Measurements from ENCODE around the gene NADK2.
"Not testable (repeated sequence)": the region's sequence is repeated elsewhere in the genome, so short reads cannot be mapped to it uniquely, and the experiment has no call there.

NADK2 gene, protein sequence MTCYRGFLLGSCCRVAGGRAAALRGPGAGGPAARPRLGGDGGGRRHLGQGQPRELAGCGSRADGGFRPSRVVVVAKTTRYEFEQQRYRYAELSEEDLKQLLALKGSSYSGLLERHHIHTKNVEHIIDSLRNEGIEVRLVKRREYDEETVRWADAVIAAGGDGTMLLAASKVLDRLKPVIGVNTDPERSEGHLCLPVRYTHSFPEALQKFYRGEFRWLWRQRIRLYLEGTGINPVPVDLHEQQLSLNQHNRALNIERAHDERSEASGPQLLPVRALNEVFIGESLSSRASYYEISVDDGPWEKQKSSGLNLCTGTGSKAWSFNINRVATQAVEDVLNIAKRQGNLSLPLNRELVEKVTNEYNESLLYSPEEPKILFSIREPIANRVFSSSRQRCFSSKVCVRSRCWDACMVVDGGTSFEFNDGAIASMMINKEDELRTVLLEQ

DNA sequence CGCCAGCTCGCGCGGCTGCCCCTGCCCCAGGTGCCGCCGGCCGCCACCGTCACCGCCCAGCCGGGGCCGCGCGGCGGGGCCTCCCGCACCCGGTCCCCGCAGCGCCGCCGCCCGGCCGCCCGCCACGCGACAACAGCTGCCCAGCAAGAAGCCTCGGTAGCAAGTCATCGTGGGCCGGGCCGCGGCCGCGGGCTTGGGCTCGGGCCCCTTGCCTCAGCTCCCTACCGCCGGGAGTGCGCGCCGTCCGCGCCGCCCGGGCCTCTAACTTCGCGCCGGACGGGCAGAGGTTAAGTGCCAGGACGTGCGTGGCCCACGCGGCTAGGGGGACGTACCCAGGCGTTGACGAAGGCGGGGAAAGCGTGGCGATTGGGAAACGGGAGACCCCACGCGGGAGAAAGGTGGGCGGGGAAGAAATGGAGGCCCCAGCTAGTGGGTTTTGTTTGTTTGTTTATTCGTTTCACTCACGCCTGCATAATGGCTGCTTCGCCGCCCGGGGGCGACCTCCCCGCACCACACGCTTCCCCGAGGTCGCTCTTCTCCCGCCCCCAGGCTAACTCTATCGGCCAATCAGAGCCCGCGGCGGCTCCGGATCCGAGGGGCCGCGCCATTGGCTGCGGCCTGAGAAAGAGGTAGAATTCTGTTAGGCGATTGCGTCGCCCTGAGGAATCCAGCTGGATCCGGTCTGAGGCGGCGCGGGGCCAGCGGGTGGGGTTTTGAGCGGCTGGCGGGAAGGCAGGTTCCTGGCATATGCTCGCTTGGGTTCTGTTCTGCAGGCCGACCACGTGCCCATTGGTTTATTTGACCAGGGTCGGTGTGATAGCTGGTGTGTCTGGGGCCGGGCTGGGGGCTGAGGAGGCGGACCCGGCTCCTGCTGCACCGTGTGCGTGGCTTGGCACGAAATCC is at the start of gene NADK2:
NADK2 (minus strand) TSS at position 295 of the 903 bp plus-strand sequence; CDS start at position 168, 127 bp downstream.
- peak; percentile 95 for DNase-seq (ENCODE audit: low spot score)

DNA sequence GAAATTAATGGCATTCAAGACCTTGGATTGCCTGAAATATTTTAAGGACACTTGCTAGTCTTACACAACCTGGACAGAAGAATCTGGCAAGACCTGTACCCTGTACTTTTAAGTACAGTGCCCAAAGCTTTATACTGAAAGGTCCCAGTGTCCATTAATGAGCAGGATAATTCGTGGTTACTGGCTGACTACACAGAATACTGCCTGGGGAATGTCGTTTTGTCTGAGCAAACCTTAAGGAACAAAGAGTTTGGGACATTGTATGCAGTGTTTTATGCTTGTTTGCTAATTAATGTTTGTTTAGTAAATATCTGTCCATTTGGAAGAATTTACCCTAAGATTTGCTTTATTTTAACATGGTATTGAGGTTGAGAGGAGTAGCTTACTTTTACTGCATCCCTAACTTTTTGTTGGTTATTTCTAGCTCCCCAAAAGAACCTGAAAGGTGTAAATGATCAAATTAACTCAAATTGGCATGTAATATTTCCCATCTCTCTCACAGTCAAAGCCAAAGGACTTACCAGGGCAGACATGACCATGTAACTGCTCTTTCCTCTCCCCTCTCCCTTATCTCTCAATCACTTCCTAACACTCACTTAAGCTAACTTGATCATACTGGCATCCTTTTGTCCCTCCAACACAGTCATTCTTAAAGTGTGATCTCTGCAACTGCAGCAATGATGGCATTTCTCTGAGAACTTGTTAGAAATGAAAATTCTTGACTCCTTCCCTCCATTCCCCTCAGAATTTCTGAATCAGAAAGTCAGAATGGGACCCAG is 44.3 kb upstream of the NADK2 start:
- DNase-seq (ENCODE audit: low spot score) = no peak

DNA sequence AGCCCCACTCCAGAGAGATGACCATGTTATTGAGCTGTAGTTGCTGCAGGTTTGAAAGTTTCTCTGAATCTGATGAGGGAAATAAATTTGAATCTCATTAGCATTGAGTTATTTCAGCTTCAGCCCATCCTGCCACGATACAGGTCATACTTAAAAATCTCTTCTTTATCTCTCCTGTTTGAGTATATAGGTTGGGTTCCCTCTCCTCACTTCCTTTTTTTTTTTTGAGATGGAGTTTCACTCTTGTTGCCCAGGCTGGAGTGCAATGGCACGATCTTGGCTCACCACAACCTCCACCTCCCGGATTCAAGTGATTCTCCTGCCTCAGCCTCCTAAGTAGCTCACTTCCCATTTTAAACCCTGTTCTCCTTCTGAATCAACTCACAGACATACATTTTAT is 42.0 kb upstream of the NADK2 start:
- not testable (repeated sequence) for DNase-seq (ENCODE audit: low spot score)

DNA sequence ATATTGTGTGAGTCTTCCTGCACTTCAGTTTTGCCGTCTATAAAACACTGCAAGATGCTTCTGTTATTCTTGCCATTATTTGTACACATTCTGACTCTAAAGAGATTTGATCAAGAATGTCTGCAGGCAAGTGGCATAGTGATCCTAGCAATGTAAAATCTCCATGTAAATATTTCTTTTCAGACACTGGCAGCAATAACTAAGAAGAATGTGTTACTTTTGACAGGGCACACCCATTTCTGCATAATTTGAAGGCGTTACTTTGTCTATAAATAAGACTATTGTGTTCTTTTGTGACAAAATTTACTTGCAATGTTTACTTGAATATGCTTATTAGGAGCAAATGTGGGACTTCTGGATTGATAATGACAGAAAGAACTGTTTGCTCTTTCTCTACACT is 39.9 kb upstream of the NADK2 start:
- DNase-seq (ENCODE audit: low spot score) = no peak

DNA sequence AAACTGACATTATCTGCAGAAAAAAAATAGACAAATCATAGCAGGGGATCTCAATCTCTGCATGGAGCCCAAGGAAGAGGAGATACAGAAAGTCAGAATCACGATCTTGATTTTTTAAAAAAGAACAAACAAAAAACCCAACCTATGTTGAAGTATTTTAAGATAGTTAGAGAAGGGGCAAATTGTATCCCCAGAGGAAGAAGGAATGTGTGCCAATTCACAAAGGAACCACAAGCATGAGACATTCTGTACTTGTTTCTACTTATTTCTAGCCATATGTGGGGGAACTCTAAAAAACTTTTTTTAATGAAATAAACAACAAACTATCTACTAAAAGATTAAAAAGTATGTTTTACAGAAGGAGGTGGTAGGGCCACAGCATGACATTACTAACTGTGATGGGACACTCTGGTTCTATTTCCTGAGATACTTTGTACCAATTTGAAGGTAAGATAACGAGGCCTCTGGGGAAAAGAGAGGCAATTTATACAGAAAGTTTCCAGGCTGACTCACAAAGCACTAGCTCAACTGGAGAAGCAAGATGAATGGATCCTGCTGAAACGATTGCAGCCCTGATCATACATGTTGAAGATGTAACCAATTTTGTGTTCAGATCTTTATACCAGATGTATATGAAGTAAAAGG is 37.5 kb upstream of the NADK2 start:
- no peak for DNase-seq (ENCODE audit: low spot score)

DNA sequence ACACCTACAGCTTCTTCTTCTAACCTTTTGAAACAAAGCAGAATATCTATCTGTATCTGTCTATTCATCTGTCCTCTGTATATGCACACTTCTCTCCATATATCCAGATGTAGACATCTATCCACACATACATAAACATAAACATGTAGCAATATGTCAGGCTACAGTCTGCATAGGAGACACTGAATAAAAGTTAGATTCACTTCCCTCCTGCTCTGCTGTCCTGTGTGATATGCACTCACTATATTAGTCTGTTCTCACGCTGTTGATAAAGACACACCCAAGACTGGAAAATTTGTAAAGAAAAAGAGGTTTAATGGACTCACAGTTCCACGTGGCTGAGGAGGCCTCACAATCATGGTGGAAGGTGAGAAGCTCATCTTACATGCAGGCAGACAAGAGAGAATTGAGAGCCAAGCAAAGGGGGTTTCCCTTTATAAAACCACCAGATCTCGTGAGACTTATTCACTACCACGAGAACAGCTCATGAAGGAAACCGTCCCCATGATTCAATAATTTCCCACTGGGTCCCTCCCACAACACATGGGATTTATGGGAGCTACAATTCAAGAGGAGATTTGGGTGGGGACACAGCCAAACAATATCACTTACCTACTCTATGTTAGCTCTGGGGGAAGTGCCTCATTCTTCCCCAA is 35.9 kb upstream of the NADK2 start:
- DNase-seq (ENCODE audit: low spot score) = no peak

DNA sequence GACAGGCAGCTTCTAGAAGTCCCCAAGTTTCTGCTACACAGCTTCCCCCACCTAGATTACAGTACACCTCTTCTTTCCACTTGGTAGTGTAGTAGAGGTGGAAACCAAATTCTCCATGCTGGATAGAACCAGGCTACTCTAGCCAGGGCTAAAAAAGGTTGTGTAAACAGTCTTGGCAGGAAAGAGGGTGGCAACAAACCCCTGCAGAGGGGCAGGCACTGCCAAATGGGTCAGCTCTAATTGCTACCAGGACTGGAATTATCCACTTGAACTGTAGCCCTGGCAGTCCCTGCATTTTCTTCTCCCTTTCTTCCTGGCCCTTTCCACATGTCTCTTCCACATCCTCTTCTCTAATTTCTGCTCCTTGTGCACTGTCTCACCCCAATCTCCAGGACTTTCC is 35.1 kb upstream of the NADK2 start:
- no peak for DNase-seq (ENCODE audit: low spot score)

DNA sequence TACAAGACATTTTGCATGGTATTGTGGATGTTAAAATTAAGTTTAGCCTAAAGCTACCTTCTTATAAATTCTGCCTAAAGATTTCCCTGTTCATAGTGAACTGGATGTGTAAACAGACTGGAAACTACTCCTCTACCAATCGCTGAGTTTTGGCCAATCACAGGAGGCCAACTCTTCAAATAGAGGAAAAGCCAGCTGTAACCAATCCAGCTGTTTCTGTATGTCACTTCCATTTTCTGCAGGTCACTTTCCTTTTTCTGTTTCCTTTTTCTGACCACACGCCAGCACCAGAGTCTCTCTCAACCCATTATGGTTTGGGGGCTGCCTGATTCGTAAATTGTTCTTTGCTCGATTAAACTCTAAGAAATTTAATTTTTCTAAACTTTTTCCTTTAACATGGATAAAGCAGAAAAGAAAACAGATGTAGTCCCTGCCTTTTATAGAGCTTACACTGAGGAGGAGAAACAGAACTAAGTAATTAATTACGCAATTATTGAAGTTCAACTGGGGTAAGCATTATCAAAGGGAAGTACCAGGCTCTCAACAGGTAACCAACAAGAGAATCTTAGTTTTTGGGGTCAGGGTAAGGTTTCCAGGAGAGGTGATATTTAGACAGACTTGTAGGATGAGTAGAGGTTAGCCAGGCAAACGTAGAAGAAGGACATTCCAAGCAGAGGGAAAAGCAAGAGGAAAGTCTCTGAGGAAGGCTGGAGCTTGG is 32.2 kb upstream of the NADK2 start:
- DNase-seq (ENCODE audit: low spot score) = no peak

DNA sequence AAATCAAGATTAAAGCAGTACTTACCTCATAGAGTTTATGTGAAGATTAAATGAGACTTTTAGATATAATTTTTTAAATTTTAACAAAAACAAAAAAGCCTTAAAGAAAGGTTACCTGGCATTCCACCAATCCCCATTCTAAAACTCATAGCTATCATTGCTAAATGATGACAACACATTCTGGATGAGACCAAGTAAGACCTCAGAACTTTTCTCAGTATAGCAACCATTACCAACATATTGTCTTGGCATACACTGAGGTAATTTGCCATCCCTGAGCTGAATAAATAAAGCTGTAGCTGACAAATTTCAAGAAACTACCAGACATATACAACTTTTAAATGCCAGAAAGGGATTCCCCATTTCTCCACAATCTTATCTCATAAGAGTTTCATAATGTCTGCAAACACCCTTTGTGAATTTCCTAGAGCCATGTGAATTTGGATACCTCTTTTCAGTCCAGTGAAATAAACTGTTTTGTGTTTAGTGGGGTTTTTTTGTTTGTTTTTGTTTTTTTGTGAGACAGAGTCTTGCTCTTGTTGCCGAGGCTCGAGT is 30.5 kb upstream of the NADK2 start:
- DNase-seq (ENCODE audit: low spot score) = no peak

DNA sequence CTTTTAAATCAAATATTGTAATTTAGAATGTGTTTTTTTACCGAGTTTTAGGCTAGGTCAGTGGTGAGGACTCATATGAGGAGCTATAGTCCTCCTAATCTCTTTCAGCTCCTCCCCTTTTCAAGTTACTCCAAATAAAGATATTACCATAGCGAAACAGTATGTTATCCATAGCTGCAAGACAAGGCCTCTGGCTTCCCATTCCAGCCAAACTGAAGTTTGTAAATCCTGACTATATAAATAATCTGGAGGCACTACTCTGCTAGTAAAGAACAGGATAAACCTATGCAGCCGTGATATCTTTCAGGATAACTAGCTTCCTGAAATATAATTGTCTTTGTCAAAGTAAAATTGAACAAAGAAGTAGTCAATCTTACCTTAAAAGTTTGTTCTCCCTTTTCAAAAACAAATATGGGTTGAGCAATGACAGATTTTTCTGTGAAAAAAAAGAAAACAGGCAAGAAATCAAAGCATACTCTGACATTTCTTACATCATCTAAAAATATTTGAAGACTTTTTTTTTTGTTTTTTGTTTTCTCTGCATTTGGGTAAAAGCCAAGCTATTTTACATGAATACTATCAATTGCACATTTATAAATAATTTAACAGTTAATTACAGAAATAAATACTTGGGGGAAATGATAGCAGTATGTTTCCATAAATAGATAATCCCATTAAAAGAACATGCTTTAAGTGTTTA is 29.3 kb upstream of the NADK2 start:
- DNase-seq (ENCODE audit: low spot score) = no peak

DNA sequence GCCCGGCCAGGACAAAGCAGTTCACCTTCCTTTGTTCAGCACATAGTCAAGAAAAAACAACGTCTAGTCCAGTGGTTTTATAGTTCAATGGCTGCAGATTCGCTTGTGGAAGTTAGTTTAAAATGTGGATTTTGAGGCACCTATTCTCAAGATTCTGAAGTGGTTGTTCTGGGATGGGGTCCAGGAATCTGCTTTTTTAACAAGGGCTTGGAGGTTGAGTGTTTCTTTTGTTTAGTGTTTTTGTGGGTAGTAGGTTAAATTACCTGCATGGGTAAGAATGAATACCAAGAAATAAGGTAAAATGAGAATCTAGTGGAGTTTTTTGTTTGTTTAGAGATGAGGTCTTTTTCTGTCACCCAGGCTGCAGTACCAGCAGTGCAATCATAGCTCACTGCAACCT is 28.4 kb upstream of the NADK2 start:
- no peak for DNase-seq (ENCODE audit: low spot score)

DNA sequence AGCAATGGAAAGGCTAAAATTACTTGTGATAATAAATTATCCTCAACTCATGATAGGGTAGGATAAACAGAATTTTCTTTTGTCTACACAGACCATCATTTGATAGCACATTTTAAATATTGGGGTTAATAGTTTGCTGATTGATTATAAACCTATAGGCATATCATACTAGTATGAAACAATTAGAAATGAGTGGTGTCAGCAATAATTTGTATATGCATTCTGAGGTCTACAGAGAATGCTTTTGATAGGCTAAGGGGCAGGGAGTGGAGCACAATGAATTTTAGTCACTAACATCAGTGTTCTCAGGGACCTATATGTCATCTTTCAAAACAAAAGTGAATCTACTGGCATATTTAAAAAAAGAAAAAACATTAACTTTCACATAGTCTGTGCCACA is 27.8 kb upstream of the NADK2 start:
- no peak for DNase-seq (ENCODE audit: low spot score)

DNA sequence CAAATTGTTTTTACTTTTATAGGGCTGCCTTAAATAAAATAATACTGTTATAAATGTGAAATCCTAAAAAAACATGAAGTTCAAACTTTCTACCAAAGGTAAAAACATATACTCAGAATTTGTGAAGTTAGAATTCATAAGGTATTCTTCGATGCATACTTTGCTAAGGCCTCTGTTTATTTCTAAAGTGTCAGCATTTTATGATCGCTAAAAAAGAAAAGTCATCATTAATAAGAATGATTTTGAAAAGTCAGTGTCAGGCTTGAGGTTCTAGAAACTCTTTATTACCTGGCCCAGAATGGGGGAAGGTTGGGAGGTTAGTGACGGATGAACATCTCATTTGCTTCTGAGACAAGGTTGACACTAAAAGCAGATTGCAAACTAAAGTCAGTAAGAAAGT is 26.2 kb upstream of the NADK2 start:
- DNase-seq (ENCODE audit: low spot score) = no peak

DNA sequence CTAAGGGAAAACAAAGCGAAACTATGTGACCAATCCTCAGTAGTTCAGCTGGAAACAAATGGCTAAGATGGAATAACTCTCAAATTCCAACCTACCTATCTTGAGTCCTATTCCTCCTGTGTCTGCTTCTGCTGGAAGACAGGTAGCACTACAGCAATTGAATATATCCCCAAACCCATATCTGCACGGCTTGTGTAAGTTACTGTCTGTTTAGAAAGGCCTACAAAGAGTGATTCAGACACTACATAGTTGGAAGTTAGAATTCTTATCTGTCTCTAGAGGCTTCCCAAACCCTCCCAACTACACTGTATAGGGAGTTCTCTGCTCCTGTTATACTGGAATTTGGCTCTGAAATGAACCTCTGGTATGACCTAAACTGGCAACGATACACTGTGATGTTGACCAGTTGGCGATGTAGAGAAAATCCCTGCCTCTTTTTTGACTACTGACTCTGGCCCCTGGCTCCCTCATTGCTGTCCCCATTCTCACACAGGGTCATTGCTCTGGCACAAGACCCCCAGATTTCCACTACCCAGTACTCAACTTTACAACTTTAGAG is 22.6 kb upstream of the NADK2 start:
- no peak for DNase-seq (ENCODE audit: low spot score)

DNA sequence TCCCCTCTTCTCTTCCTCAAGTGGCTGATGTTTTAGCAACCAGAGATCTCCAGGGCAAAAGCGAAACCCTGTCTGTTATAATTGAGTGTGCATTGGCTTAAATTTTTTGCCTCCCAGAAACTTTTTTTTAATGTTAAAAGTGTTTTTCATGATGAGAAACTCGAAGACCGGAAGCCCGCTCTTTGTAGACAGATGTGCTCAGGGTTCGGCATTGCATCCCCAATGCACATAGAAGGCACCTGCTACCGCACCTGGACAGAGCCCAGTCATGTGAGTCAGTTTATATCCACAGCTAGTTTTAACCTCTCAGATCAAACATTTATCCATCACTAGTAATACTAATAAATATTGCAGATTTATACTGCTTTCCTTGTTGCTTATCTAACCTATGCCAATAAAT is 19.5 kb upstream of the NADK2 start:
- no peak for DNase-seq (ENCODE audit: low spot score)

DNA sequence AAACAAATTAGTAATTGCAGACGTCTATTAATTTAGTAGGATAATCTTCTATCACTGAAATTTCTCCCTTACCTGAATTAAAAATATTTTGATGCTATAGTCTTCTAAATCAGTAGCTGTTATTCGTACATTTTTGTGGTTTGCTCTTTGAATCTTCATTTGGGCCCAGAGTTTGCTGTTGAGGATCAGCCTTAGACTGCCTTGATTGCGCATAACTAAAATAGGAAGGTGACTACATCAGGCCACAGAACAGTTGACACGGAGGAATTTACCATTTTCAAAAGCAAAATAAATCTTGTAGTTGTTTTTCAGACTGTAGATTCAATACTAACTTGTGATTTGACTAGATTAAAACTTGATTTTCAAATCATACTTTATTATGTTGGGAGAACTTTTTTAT is 11.8 kb upstream of the NADK2 start:
- DNase-seq (ENCODE audit: low spot score) = no peak

DNA sequence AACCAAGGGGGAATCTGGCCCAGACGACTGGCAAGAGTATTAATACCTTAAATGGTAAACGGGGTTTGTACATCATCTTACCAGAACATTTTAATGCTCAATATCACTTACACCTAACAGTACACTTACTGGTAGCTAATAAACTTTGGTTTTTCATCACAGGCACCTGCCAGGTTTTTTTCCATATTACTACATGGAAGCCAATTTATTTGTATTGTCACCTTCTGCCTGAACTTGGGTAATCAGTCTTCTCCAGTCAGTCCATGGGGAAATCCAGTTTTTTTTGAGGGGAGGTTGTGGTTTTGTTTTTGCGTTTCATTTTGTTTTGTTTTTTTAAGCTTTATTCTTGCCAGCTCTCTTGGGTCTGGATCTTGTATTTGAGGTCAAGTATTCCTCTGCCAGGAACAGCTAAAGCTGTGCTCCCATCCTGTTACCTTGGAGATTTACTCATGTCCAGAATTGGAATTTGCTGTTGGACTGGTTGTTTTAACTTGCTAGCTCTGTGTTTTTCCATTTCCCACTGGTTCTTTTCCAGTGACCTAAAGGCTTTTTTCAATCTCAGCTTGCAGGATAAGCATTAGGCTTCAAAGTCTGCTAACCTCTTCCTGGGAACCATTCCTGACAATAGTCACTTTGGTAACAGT is 11.1 kb upstream of the NADK2 start:
- no peak for DNase-seq (ENCODE audit: low spot score)

DNA sequence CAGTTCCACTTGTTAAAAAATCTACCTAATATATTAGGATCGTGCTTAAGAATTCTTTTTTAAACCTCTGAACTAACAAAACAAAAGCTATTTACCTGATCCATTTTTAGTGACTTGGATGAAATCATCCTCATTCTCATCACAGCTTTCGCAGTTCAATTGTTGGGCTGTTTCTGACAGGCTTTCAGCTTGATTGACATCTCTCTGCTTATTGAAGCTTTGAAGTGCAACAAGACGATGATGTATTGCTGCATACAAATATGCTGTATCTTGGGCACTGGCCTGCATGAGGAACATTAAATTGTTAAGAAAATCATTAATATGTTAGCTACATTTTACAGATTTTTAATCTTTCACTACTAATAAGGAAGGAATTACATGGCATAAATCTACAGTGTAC is 9.5 kb upstream of the NADK2 start:
- DNase-seq (ENCODE audit: low spot score) = no peak

DNA sequence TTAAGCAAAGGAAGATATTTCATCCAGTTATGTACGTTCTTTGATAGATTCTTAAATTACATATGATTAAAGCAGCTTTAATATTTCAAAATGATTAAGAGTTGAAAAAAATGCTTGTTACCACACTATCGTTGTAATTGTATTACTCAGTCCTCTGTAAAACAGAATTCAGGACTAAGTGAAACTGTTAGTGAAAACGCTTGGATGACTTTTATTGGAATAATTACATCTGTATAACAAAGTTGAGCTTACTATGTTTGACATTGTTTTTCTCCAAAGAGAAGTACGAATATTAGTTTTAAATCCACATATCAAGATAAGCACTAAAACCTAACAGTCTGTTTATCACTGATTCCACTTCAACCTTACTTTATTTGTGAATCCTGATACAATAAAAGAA is 8.7 kb upstream of the NADK2 start:
- no peak for DNase-seq (ENCODE audit: low spot score)

Measured in hepatic stellate cell (primary cell).